Calu3 (cell line): ENCODE measurements around the gene USP16. TPM values are rescaled to one million over a fixed set of nuclear protein-coding genes. Genes with fewer than 3 reads are reported as not detected.

Experiments used
- BruUV-seq: library from RNA; stranded (reverse); fragments of 400-500 nt; replicated peaks from 2 replicates; lab custom pipeline; 2021; lab: Mats Ljungman, UMichigan
- CTCF ChIA-PET: fragments of 300-600 bp; sonication (Branson Sonifier 250); formaldehyde crosslinking; loops from one replicate; lab custom pipeline; 2022; ENCODE audit warnings: antibody characterized with exemption; lab: Charles Lee
- DNase-seq: peaks from one replicate; pipeline ENCODE4 v3.0.0; 2022
- H3K27ac Mint-ChIP-seq: one replicate; pipeline ENCODE4 v1.8.0; 2022; ENCODE audit warnings: mixed read lengths; ENCODE audit not compliant: unreplicated experiment
- H3K27me3 Mint-ChIP-seq: one replicate; pipeline ENCODE4 v1.8.0; 2022; ENCODE audit warnings: mixed read lengths; ENCODE audit not compliant: unreplicated experiment
- H3K36me3 Mint-ChIP-seq: one replicate; pipeline ENCODE4 v1.8.0; 2022; ENCODE audit warnings: mild to moderate bottlenecking, moderate library complexity, mixed read lengths; ENCODE audit not compliant: insufficient read depth, unreplicated experiment
- H3K4me1 Mint-ChIP-seq: one replicate; pipeline ENCODE4 v1.8.0; 2022; ENCODE audit warnings: mild to moderate bottlenecking, low read depth, mixed read lengths; ENCODE audit not compliant: unreplicated experiment
- H3K4me3 Mint-ChIP-seq: one replicate; pipeline ENCODE4 v1.8.0; 2022; ENCODE audit warnings: mild to moderate bottlenecking, low read depth, moderate library complexity, mixed read lengths; ENCODE audit not compliant: unreplicated experiment
- H3K9me3 Mint-ChIP-seq: one replicate; pipeline ENCODE4 v1.8.0; 2022; ENCODE audit warnings: low read depth, mixed read lengths; ENCODE audit not compliant: unreplicated experiment
- intact Hi-C: fragments of 100-400 bp; cut with micrococcal nuclease; formaldehyde crosslinking; loops from one replicate; pipeline ENCODE4 v1.10.0; 2022; ENCODE audit not compliant: unreplicated experiment
- total RNA-seq: library from RNA; stranded (reverse); gene quantifications from 2 replicates; pipeline ENCODE4 v1.2.3, GENCODE V29; 2022
- TF ChIP-seq, protein P1 (sequence below): fragments of 200-600 bp; IDR thresholded peaks from one replicate; pipeline ENCODE4 v1.8.0; 2022; ENCODE audit warnings: antibody characterized with exemption; ENCODE audit not compliant: unreplicated experiment

USP16 gene
- total RNA-seq, 1 experiment from 2014 or later, result 21.7 TPM

- TSS peak; percentile 99 for BruUV-seq
- DNase-seq, result no peak
- H3K27ac Mint-ChIP-seq, result peak overlapping the region; percentile 77
- TF ChIP-seq, protein P1, sequence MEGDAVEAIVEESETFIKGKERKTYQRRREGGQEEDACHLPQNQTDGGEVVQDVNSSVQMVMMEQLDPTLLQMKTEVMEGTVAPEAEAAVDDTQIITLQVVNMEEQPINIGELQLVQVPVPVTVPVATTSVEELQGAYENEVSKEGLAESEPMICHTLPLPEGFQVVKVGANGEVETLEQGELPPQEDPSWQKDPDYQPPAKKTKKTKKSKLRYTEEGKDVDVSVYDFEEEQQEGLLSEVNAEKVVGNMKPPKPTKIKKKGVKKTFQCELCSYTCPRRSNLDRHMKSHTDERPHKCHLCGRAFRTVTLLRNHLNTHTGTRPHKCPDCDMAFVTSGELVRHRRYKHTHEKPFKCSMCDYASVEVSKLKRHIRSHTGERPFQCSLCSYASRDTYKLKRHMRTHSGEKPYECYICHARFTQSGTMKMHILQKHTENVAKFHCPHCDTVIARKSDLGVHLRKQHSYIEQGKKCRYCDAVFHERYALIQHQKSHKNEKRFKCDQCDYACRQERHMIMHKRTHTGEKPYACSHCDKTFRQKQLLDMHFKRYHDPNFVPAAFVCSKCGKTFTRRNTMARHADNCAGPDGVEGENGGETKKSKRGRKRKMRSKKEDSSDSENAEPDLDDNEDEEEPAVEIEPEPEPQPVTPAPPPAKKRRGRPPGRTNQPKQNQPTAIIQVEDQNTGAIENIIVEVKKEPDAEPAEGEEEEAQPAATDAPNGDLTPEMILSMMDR, result no peak
- intact Hi-C loops, result no loop called here
- CTCF ChIA-PET, result interaction anchor here (0.9 kb wide), 1 partner anchor 32 kb away, joined by 3 read pairs; the partner anchor contains the start of gene USP16
- peak overlapping the region; percentile 99 for H3K4me3 Mint-ChIP-seq
- H3K4me1 Mint-ChIP-seq, result peaks cover 23% of the 10 kb centered on the region
- peaks cover 22% of the 10 kb centered on the region for H3K36me3 Mint-ChIP-seq
- no peaks in the 10 kb centered on the region for H3K9me3 Mint-ChIP-seq
- H3K27me3 Mint-ChIP-seq, result no peaks in the 10 kb centered on the region
Observed at GRCh38 chr21:28993293-28993629, 31.2 kb upstream of the USP16 start.

DNA sequence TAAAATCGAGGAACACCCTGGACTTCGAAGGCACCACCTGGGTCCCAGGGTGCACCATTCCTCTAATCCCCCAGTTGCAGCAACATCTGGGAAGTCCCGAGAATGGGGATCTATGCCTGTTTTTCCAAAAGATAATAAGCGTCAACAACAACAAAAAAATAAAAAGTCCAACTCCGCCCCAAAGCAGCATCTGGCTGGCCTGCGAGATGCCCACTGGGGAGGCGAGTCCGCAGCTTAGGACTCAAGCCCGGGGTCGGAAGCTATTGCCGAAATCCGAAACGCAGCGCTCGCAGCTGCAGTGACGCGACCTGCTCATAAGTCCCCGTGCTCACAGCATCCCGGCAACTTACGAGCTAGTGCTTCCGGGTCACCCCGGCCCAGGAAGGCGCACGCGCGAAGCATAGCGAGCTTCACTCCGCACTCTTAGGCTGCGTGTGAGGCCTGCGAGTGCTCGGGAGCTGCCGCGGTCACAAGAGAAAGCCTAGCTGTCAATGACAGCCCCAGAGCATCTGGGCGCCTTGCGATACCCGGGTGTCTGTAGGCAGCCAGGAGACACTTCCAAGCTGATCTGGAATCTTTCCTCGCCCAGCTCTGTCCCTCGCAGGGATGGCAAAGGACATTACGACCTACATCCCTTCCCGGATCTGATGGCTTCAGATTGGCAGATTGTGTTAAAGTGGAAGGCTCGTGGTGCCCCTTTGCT lies 21.9 kb upstream of the USP16 start:
- Mint-ChIP-seq H3K27me3 (no peaks in the 10 kb centered on the region), H3K4me3 (peak overlapping the region; percentile 68), H3K4me1 (no peaks in the 10 kb centered on the region), H3K36me3 (peaks cover 7% of the 10 kb centered on the region), H3K9me3 (no peaks in the 10 kb centered on the region), H3K27ac (peak overlapping the region; percentile 52)
- BruUV-seq, result TSS peak; percentile 56
- TF ChIP-seq, protein P1, result no peak
- CTCF ChIA-PET, result no interaction called here
- DNase-seq, result peak; percentile 87
- intact Hi-C loops, result no loop called here

DNA sequence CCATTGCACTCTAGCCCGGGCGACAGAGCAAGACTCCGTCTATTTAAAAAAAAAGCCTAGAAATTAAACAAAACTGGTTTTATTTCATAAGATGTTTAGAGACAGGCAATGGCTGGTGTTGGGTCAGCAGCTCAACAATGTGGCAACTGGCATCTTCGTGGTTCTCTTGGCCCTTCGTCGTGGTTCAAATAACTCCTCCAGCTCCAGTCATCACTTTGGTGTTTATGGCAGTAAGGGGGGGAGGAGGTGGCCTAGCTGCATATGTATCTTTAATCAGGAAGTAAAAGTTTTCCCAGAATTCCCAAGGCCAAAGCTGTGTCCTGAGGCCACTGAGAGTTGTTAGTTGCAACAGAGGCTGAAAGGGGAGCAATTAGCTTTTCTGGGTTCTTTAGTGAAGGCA lies 18.8 kb upstream of the USP16 start:
- Mint-ChIP-seq H3K4me3 (no peak overlapping the region), H3K27ac (no peak overlapping the region), H3K27me3 (no peaks in the 10 kb centered on the region), H3K36me3 (peaks cover 7% of the 10 kb centered on the region), H3K9me3 (no peaks in the 10 kb centered on the region), H3K4me1 (no peaks in the 10 kb centered on the region)
- TF ChIP-seq, protein P1, result no peak
- no TSS peak for BruUV-seq
- DNase-seq, result no peak
- CTCF ChIA-PET, result no interaction called here
- intact Hi-C loops, result no loop called here

DNA sequence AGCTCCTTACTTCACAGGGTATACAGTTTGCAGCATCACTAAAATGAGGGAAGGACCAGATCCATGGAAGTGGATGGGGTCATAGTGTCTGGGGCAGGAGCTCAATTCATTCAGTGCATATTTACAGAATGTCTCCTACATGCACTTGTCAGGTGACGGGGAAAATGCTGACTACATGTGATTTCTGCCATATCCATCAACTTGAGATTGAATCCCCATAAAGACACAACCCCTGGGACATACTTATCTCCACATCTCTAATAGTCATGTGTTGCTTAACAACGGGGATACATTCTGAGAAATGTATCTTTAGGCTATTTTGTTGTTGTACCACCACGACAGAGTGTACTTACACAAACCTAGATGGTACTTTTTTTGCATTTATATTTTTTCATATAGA lies 17.3 kb upstream of the USP16 start:
- Mint-ChIP-seq H3K4me3 (no peak overlapping the region), H3K27me3 (no peaks in the 10 kb centered on the region), H3K36me3 (peaks cover 7% of the 10 kb centered on the region), H3K27ac (no peak overlapping the region), H3K9me3 (no peaks in the 10 kb centered on the region), H3K4me1 (no peaks in the 10 kb centered on the region)
- TF ChIP-seq, protein P1, result no peak
- no TSS peak for BruUV-seq
- DNase-seq, result no peak
- CTCF ChIA-PET, result no interaction called here
- intact Hi-C loops, result no loop called here
